HG03439 (cell line): ENCODE data around the gene TRABD2B.

Experiments used
- ATAC-seq: cut with Tn5 transposase; IDR thresholded peaks from one replicate; pipeline ENCODE4 v1.9.1; 2021; ENCODE audit warnings: mild to moderate bottlenecking, moderate library complexity; ENCODE audit not compliant: unreplicated experiment

Gene TRABD2B

DNA sequence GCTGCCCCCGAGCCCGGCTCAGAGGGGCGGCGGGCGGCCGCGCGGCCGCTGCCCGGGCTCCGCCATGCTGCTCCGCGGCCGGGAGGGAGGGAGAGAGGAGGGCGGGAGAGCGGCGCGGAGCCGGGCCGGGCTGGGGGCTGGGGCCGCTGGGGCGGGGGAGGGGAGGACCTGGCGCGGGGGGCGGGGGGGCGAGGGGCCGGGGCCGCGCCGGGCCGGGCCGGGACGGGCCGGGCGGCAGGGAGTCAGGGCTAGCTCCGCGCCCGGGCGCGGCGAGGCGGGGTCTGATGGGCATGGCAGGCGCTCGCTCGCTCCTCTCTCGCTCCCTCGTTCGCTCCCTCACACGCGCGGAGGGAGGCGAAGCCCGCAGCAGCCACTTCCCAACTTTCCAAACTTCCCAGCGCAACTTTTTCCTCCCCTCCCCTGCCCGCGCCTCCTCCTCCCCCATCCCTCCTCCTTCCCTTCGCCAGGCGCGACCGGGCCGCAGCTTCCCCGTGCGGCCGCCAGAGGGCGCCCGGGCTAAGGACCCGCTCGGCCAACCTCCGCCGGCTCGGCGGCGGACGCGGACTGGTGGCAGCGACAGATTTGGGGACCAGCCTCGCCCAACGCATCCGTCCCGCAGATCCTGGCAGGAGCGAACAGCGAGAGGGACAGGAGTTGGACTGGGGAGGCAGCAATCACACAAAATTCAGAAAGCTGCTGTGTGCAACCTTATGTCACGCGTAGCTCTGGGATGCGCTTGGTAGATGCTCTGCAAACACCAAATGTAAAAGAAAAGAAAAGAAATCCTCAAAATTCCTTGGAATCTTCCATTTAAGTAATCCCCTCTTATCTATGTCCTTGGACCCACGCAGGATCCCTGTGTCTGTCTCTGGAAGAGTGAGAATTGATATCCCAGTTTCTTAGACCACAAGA, at the start of gene TRABD2B:
Gene TRABD2B (minus strand): TSS at position 97 of the 912 bp plus-strand sequence.
- ATAC-seq, result no peak

- no peak for ATAC-seq
Observed at GRCh38 chr1:48044311-48044710, 47.1 kb upstream of the TRABD2B start.

GRCh38 chr1:48043622-48044021, 46.4 kb upstream of the TRABD2B start:
- no peak for ATAC-seq

DNA sequence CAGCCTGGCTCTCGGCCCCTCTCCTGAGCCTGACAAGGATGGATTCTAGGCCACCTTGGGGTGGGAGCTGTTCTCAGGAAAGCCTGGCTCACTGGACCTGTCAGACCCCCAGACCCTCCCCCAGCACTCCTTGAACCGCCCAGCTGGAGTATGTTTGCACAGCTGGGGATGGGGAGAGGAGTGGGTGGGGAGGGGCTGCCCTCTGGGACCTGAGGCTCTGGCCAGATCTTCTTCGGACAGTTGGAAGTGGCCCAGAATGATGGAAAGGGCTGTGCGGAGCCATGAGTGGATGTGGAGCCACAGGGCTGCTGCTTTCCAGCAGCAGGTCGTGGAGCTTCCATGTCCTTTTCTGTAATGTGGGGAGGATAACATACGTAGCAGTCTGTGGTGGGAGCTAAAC, 43.0 kb upstream of the TRABD2B start:
- no peak for ATAC-seq

GRCh38 chr1:48039088-48040054, 42.2 kb upstream of the TRABD2B start:
- ATAC-seq, result no peak

GRCh38 chr1:48038270-48038767, 41.1 kb upstream of the TRABD2B start:
- ATAC-seq, result no peak

DNA sequence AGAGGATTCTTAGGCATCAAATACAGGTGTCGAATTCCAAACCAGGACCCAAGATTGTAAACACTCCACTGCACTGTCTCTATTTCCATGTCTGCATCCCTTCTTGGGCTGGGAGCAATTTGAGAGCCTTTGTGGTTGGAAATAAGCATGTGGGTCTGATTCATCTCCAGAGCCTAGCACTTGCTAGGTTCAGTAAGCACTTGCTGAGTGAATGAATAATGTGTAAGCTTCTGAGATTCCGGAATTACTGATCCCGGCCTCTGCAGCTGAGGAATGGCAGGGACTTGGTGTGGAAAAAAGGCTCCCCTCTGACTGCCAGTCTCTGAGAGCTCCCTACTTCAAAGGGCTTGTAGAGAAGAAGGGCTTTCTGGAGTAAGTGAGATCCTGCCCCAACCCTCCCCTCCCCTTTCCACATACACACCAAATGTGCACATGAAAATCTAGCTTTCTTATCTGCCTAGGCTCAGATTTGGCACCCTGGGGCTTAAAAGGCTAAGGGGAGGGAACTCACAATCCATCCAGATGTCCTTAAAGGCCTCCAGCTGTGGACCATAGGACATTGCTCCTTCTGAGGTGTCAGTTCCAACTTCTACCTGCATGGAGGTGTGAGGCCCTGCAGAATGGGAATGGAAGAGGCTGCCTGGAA, 39.6 kb upstream of the TRABD2B start:
- no peak for ATAC-seq

DNA sequence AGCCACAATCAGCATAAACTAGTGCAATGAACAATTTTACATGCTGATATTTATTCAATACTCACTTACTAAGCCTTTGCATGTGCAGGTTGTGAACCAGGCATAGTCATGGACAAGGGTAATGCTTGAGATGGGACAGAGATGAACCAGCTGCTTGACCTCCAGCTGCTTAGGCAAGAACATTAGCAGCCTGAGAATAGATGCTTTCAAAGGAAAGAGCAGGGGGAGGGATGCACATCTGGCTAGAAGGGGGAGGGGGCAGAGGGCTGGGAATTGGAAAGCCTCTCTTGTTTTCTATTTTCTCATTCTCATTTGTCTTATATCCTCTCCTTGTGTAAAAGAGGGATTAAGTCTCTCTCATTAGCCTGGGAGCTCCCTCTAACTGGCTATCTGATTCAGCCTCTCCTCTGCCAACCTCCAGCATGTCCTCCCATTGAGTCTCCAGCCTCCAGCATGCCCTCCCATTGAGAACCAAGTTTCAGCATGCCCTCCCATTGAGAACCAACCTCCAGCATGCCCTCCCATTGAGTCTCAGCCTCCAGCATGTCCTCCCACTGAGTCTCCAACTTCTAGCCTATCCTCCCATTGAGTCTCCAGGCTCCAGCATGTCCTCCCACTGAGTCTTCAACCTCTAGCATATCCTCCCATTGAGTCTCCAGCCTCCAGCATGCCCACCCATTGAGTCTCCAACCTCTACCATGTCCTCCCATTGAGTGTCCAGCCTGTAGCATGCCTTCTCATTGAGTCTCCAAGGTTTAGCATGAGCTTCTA, 38.4 kb upstream of the TRABD2B start:
- ATAC-seq, result no peak

- ATAC-seq, result no peak
Observed at GRCh38 chr1:48033495-48034045, 36.4 kb upstream of the TRABD2B start.

DNA sequence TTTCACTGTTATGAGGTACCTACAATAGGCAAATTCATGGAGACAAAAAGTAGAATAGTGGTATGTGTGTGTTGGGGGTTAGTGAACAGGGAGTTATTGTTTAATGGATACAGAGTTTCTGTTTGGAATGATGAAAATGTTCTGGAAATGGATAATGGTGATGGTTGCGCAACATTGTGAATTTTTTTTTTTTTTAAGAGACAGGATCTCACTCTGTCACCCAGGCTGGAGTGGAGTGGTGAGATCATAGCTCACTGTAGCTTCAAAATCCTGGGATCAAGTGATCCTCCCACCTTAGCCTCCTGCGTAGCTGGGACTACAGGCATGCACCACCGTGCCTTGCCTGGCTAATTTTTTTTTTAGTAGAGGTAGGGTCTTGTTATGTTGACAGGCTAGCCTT, 34.5 kb upstream of the TRABD2B start:
- no peak for ATAC-seq

- no peak for ATAC-seq
Observed at GRCh38 chr1:48030696-48031365, 33.6 kb upstream of the TRABD2B start.

GRCh38 chr1:48030211-48030610, 33.0 kb upstream of the TRABD2B start:
- ATAC-seq, result no peak

DNA sequence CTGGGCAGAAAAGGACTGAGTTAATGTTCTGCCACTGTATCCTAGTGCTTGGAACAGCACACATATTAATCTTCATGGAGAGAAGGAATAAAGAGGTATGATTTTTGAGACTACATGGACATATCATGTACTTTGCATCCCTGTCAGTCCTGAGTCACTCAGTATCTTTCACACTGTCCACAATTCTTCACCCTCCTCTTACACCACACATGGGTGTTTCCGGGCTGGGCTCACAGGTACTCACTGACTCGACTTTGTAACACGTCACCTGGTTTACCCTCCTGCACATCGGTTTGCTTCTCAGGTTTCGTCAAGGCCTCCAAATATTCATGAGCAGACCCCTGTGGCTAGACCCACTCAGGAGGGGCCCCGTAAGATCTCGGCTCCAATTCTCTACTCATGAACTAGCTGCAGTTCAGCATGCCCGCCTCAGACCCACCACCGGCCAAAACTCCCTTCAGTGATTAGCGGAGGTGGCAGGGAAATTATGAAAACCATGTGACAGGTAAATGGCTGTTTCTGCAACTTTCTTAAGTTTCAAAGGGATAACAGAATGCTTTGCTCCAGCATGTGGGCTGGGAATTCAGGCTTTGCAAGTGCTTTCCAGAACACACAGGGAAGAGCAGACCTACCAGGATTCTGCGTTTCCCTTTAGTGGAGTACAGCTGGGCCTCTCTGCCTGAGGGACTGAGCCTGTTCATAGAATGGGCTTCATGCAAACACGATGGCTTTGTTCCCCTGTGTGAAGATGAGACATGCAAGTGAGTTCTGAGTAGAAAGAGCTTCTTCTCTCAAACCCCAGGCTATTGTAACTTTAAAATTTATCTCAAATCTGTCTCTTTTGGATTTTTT, 31.3 kb upstream of the TRABD2B start:
- no peak for ATAC-seq

- no peak for ATAC-seq
Observed at GRCh38 chr1:48027533-48027835, 30.3 kb upstream of the TRABD2B start.

DNA sequence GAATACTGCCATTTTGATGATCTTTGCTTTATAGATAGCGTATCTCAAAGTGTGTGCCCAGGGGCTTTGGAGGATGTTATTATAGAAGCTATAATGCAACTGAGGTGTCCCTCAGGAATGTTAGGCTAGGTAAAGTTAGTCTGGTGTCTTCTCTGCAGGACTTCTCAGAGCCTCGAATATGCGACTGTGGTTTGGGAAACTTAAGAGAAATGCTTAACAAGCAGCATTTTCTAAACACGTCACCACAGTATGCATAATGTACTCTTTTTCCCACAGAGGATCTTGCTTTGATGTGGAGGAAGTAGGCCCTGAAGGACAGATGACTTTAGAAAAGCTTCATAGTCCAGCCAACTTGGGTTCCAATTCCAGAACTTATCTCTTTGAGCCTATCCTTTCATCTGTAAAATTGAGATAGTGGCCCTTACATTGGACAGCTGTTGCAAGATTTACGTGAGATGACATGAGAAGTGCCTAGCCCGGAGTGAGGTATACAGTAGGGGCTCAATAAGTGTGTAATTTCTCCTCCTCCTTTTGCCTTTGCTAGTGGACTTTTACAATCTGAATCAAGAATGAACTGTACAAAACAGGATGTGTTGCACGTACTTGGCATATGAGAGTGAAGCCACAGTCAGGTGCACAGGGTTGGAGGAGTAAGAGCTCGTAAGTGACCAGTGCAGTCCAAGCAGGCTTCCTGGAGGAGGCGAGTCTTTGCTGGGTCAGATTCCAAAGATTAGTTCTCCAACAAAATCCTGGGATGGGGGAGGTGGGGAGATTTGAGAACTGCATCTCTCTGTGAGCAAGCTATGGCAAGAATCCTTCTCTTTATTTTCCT, 29.7 kb upstream of the TRABD2B start:
- no peak for ATAC-seq

DNA sequence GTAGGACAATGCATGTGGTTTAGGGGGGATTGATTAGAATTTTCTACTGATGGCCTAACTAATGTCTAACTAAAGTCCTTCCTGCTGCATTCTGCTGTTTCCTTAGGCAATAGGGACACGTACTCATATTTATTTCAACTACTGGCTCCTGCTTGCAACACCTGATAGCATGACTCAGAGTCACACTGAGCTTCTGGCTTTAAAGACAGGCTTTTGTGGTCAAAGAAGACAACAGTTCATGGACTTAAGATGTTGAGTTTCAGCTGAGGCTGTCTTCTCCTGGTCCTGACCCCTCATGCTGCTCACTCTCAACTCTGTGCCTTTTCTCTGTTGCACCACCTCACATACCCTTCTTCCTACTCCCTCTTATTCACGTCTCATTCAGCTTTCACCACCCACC, 29.1 kb upstream of the TRABD2B start:
- no peak for ATAC-seq

DNA sequence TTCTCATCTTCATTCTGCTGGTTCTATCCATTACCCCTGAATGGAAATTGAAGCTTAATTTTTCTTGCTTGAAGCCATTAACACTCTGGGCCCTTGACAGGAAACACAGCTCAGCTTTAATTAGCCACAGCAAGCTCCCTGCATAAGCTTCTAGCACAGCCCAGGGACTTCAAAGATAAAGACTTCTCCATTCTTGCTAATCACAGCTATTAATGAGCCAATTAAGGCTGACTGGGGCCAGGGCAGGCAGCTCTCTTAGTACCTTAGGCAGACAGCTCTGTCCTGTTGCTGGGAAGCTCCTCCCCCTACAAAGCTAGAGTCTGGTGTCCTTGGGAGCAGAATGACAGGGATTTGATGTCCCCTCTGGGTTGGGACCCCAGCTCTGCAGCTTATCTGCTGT, 27.9 kb upstream of the TRABD2B start:
- no peak for ATAC-seq

DNA sequence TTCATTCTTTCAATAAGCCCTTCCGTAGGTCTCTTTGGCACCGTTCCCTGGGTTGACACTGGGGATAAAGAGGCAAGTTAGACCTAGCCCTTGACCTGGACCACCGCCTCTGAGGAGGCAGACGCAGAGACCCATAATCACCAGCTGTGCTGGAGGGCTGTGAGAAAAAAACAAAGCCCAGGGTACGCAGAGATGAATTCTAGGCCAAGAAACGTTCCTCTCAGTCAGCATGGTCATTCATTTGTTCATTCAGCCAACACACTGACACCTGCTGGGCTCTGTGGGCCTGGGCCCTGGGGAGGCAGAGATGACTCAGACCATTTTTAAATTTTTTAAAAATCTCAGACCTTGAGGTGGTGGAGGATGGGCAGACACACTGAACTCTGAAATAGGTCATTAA, 26.3 kb upstream of the TRABD2B start:
- no peak for ATAC-seq
